ELR (cell line): ENCODE data around the gene FCHSD1.
"Not testable (repeated sequence)": the region's sequence is repeated elsewhere in the genome, so short reads cannot be mapped to it uniquely, and the experiment has no call there.

Experiments
- DNase-seq: peaks from one replicate; pipeline ENCODE4 v3.0.0-alpha.2; 2015; ENCODE audit warnings: low read depth

FCHSD1 gene

GRCh38 chr5:141617682-141618029, 33.6 kb downstream of the FCHSD1 start:
- no peak for DNase-seq

GRCh38 chr5:141617128-141617527, 34.1 kb downstream of the FCHSD1 start:
- DNase-seq, result peak; percentile 37

- no peak for DNase-seq
Observed at GRCh38 chr5:141615991-141616720, 35.1 kb downstream of the FCHSD1 start.

GRCh38 chr5:141613344-141613743, 37.9 kb downstream of the FCHSD1 start:
- no peak for DNase-seq

GRCh38 chr5:141611289-141611688, 39.9 kb downstream of the FCHSD1 start:
- DNase-seq, result no peak

GRCh38 chr5:141609921-141610320, 41.3 kb downstream of the FCHSD1 start:
- DNase-seq, result not testable (repeated sequence)

GRCh38 chr5:141609044-141609443, 42.2 kb downstream of the FCHSD1 start:
- DNase-seq, result no peak

GRCh38 chr5:141608557-141608956, 42.7 kb downstream of the FCHSD1 start:
- DNase-seq, result no peak

GRCh38 chr5:141608046-141608445, 43.2 kb downstream of the FCHSD1 start:
- no peak for DNase-seq

GRCh38 chr5:141605523-141606277, 45.5 kb downstream of the FCHSD1 start:
- DNase-seq, result no peak

GRCh38 chr5:141603923-141604717, 47.1 kb downstream of the FCHSD1 start:
- DNase-seq, result peak; percentile 97

- no peak for DNase-seq
Observed at GRCh38 chr5:141602606-141603005, 48.6 kb downstream of the FCHSD1 start.

- peak; percentile 43 for DNase-seq
Observed at GRCh38 chr5:141598391-141599345, 52.5 kb downstream of the FCHSD1 start.

GRCh38 chr5:141597814-141598213, 53.4 kb downstream of the FCHSD1 start:
- no peak for DNase-seq

- no peak for DNase-seq
Observed at GRCh38 chr5:141597394-141597793, 53.8 kb downstream of the FCHSD1 start.

GRCh38 chr5:141596867-141597266, 54.4 kb downstream of the FCHSD1 start:
- DNase-seq, result no peak

GRCh38 chr5:141590127-141590526, 61.1 kb downstream of the FCHSD1 start:
- DNase-seq, result no peak
